H9 (cell line): ENCODE measurements around the gene DNAL1. TPM values are rescaled to one million over a fixed set of nuclear protein-coding genes. Genes with fewer than 3 reads are reported as not detected.

Experiments
- DNase-seq: peaks from one replicate; pipeline ENCODE4 v3.0.0-alpha.2; 2017
- H2AFZ ChIP-seq: one replicate; pipeline ENCODE4 v1.6.1; 2013; ENCODE audit warnings: mild to moderate bottlenecking, low read length, control low read depth, moderate library complexity
- H2AK5ac ChIP-seq: 2 replicates; pipeline ENCODE4 v1.6.1; 2013; ENCODE audit warnings: low read length, control low read depth, mixed read lengths; ENCODE audit not compliant: insufficient read length
- H2BK120ac ChIP-seq: one replicate; pipeline ENCODE4 v1.6.1; 2013; ENCODE audit warnings: low read depth, mild to moderate bottlenecking, low read length, control low read depth, inconsistent platforms; ENCODE audit not compliant: poor library complexity, severe bottlenecking
- H2BK12ac ChIP-seq: 2 replicates; pipeline ENCODE4 v1.6.1; 2013; ENCODE audit warnings: low read length, control low read depth, mixed read lengths, low read depth; ENCODE audit not compliant: insufficient read length
- H2BK15ac ChIP-seq: 2 replicates; pipeline ENCODE4 v1.6.1; 2013; ENCODE audit warnings: low read depth, low read length, control low read depth
- H2BK20ac ChIP-seq: one replicate; pipeline ENCODE4 v1.6.1; 2013; ENCODE audit warnings: low read depth, mild to moderate bottlenecking, low read length, control low read depth, inconsistent platforms; ENCODE audit not compliant: poor library complexity, severe bottlenecking
- H2BK5ac ChIP-seq: 2 replicates; pipeline ENCODE4 v1.6.1; 2013; ENCODE audit warnings: low read length, control low read depth, mixed read lengths; ENCODE audit not compliant: insufficient read length
- H3K14ac ChIP-seq: 2 replicates; pipeline ENCODE4 v1.6.1; 2013; ENCODE audit warnings: low read length, control low read depth; ENCODE audit not compliant: insufficient read depth
- H3K18ac ChIP-seq: 2 replicates; pipeline ENCODE4 v1.6.1; 2013; ENCODE audit warnings: low read depth, mild to moderate bottlenecking, mixed read lengths, low read length, control low read depth; ENCODE audit not compliant: insufficient read length
- H3K23ac ChIP-seq: 2 replicates; pipeline ENCODE4 v1.6.1; 2013; ENCODE audit warnings: low read length, control low read depth, mixed read lengths, low read depth; ENCODE audit not compliant: insufficient read length
- H3K23me2 ChIP-seq: 2 replicates; pipeline ENCODE4 v1.6.1; 2013; ENCODE audit warnings: low read depth, mild to moderate bottlenecking, mixed read lengths, low read length, control low read depth; ENCODE audit not compliant: insufficient read length, poor library complexity, severe bottlenecking
- H3K27ac ChIP-seq: 2 replicates; pipeline ENCODE4 v1.5.1; 2013; ENCODE audit warnings: low read length, control low read depth, mixed read lengths, low read depth; ENCODE audit not compliant: insufficient read length
- H3K27me3 ChIP-seq: 2 replicates; pipeline ENCODE4 v1.6.1; 2013; ENCODE audit warnings: low read length, control low read depth, inconsistent platforms; ENCODE audit not compliant: insufficient read depth
- H3K4ac ChIP-seq: 2 replicates; pipeline ENCODE4 v1.6.1; 2013; ENCODE audit warnings: low read depth, mild to moderate bottlenecking, control low read depth, inconsistent platforms, low read length, moderate library complexity
- H3K4me1 ChIP-seq: 2 replicates; pipeline ENCODE4 v1.6.1; 2013; ENCODE audit warnings: low read length, control low read depth, inconsistent platforms; ENCODE audit not compliant: insufficient read depth
- H3K4me2 ChIP-seq: 2 replicates; pipeline ENCODE4 v1.6.1; 2013; ENCODE audit warnings: low read length, control low read depth, mixed read lengths; ENCODE audit not compliant: insufficient read length, insufficient read depth
- H3K56ac ChIP-seq: 2 replicates; pipeline ENCODE4 v1.6.1; 2013; ENCODE audit warnings: low read depth, mild to moderate bottlenecking, mixed read lengths, low read length, control low read depth; ENCODE audit not compliant: insufficient read length
- H3K79me1 ChIP-seq: 2 replicates; pipeline ENCODE4 v1.6.1; 2013; ENCODE audit warnings: low read depth, mild to moderate bottlenecking, moderate library complexity, low read length, control low read depth, inconsistent platforms; ENCODE audit not compliant: insufficient read depth, poor library complexity, severe bottlenecking
- H3K79me2 ChIP-seq: 2 replicates; pipeline ENCODE4 v1.6.1; 2013; ENCODE audit warnings: low read length, control low read depth, inconsistent platforms; ENCODE audit not compliant: insufficient read depth
- H3K9ac ChIP-seq: 2 replicates; pipeline ENCODE4 v1.6.1; 2013; ENCODE audit warnings: low read length, control low read depth, mixed read lengths; ENCODE audit not compliant: insufficient read length; ENCODE audit errors: extremely low read depth
- H3K9me3 ChIP-seq: one replicate; pipeline ENCODE4 v1.6.1; 2013; ENCODE audit warnings: low read depth, low read length, inconsistent platforms; ENCODE audit not compliant: control insufficient read depth
- H3T11ph ChIP-seq: one replicate; pipeline ENCODE4 v1.6.1; 2013; ENCODE audit warnings: mild to moderate bottlenecking, low read length, control low read depth, inconsistent platforms
- H4K20me1 ChIP-seq: one replicate; pipeline ENCODE4 v1.6.1; 2013; ENCODE audit not compliant: control insufficient read depth, insufficient read length, insufficient read depth
- H4K5ac ChIP-seq: 2 replicates; pipeline ENCODE4 v1.6.1; 2013; ENCODE audit warnings: low read depth, mild to moderate bottlenecking, mixed read lengths, low read length, control low read depth; ENCODE audit not compliant: insufficient read length
- H4K8ac ChIP-seq: replicated peaks from 2 replicates; pipeline ENCODE4 v1.6.1; 2013; ENCODE audit warnings: low read length, control low read depth, mixed read lengths, low read depth; ENCODE audit not compliant: insufficient read length
- H4K91ac ChIP-seq: 2 replicates; pipeline ENCODE4 v1.6.1; 2013; ENCODE audit warnings: low read depth, mild to moderate bottlenecking, moderate library complexity, mixed read lengths, low read length, control low read depth; ENCODE audit not compliant: insufficient read length
- H3K27ac Mint-ChIP-seq, 3 experiments: 2 replicates in 2 of 3; 3 replicates in 1 of 3; pipeline ENCODE4 v1.8.0; 2020 to 2021; ENCODE audit warnings: mixed read lengths in 3 of 3, mild to moderate bottlenecking in 1 of 3, moderate library complexity in 1 of 3
- H3K27me3 Mint-ChIP-seq: 2 replicates; pipeline ENCODE4 v1.8.0; 2021; ENCODE audit warnings: low read depth, mild to moderate bottlenecking, moderate library complexity, mixed read lengths
- H3K36me3 Mint-ChIP-seq, 3 experiments: 2 replicates in 2 of 3; 3 replicates in 1 of 3; pipeline ENCODE4 v1.8.0; 2020 to 2021; ENCODE audit warnings: low read depth in 3 of 3, mixed read lengths in 3 of 3; ENCODE audit not compliant: insufficient read depth in 1 of 3
- H3K4me1 Mint-ChIP-seq, 2 experiments: 2 replicates each; pipeline ENCODE4 v1.8.0; 2020; ENCODE audit warnings: mixed read lengths in 2 of 2
- H3K4me3 Mint-ChIP-seq, 2 experiments: 2 replicates in 1 of 2; 3 replicates in 1 of 2; pipeline ENCODE4 v1.8.0; 2020 to 2021; ENCODE audit warnings: mild to moderate bottlenecking in 2 of 2, mixed read lengths in 2 of 2, moderate library complexity in 1 of 2
- H3K9me3 Mint-ChIP-seq, 2 experiments: 2 replicates in 1 of 2; 3 replicates in 1 of 2; pipeline ENCODE4 v1.8.0; 2020; ENCODE audit warnings: mild to moderate bottlenecking in 2 of 2, mixed read lengths in 2 of 2, moderate library complexity in 1 of 2
- CTCF ChIP-seq: fragments of 200-600 bp; sonication (generic); conservative IDR thresholded peaks from 3 replicates; pipeline ENCODE4 v1.8.0; 2021; ENCODE audit warnings: antibody characterized with exemption, mild to moderate bottlenecking
- WGBS: extraction: QIAGEN DNeasy Blood & Tissue Kit; methylation state at CpG from one replicate; pipeline ENCODE4 v1.1.7; 2013; ENCODE audit warnings: missing lambda C conversion rate, low lambda C conversion rate, mixed read lengths; ENCODE audit not compliant: insufficient read length; ENCODE audit errors: extremely low coverage; 5-methylcytosine and 5-hydroxymethylcytosine counted together
- total RNA-seq: library from RNA; stranded (reverse); gene quantifications from 2 replicates; pipeline ENCODE4 v1.2.1, GENCODE V29; 2021

DNAL1 gene
- total RNA-seq, 1 experiment from 2014 or later = 17.7 TPM

GRCh38 chr14:73742520-73743238 lies 97.9 kb downstream of the DNAL1 start:
- Histone ChIP-seq H2AFZ (no peak overlapping the region), H3K79me2 (peaks cover 2% of the 10 kb centered on the region; the same call in 1 of the 2 replicates), H4K20me1 (no peaks in the 10 kb centered on the region), H4K91ac (no peak overlapping the region), H3K18ac (no peak overlapping the region), H3K27me3 (no peaks in the 10 kb centered on the region), H4K5ac (no peak overlapping the region), H3K4ac (no peak overlapping the region), H3K4me2 (no peak overlapping the region), H2BK5ac (no peak overlapping the region), H3T11ph (no peak overlapping the region), H2AK5ac (no peak overlapping the region), H2BK20ac (no peak overlapping the region), H4K8ac (no peak overlapping the region), H3K14ac (0 out of 2 replicates have a peak overlapping the region, but pooled peaks have one; percentile 33), H3K79me1 (no peaks in the 10 kb centered on the region), H3K23me2 (no peaks in the 10 kb centered on the region), H3K56ac (no peak overlapping the region), H3K23ac (no peak overlapping the region), H3K9me3 (no peaks in the 10 kb centered on the region), H2BK15ac (no peak overlapping the region), H3K9ac (no peak overlapping the region), H3K4me1 (peaks cover 6% of the 10 kb centered on the region; the same call in 1 of the 2 replicates), H2BK12ac (no peak overlapping the region), H3K27ac (no peak overlapping the region), H2BK120ac (no peak overlapping the region)
- Mint-ChIP-seq H3K4me1 (peaks cover 53 to 60% of the 10 kb centered on the region in 2 experiments), H3K27ac (peak overlapping the region; percentile 36 to 97 (median 61); a peak in 3 of 7 replicates), H3K27me3 (peaks cover 2% of the 10 kb centered on the region; the same call in 1 of the 2 replicates), H3K36me3 (no peaks in the 10 kb centered on the region), H3K9me3 (no peaks in the 10 kb centered on the region; a peak in 1 of 5 replicates), H3K4me3 (no peak overlapping the region)
- TF ChIP-seq CTCF = no peak
- DNase-seq = peak; percentile 17
- WGBS = no CpG with 5 or more reads among the region's 6 CpGs
